Fibroblast of gingiva (primary cell): ENCODE measurements around the gene RRP1.
A peak's percentile ranks its signal among the peaks of the same experiment; 100 is the strongest.

Experiments
- DNase-seq: peaks from one replicate; pipeline ENCODE4 v3.0.0-alpha.2; 2011; ENCODE audit warnings: low read depth

Gene RRP1

DNA sequence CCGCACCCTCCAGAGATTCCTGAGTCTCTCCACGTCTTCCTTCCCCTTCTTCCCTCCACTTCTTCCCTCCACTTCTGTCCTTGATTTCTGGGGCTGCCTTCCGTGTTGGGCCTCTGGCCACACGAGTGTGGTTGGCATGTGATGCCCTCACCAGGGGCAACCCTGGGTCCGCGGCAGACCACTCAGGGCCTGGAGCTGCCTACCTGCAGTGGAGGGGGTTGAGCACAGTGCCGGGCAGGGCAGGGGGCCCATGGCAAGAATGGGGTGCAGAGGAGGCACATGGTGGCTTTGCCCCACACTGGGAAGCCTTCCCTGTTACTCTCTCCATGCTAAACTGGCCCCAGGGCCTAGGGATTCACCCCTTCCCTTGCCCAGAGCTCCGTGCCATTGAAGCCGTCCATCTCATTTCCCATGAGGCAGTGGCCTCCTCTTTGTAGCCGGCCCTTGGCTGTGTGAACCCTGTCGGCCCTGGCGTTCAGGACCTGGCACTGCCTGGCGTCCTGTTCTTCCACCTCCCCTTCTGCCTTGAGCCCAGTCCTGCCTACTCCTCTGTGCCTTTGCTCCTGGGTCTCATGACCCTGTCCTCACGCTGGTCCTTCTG is 13.4 kb downstream of the RRP1 start:
- no peak for DNase-seq

- DNase-seq, result no peak
Observed at GRCh38 chr21:43803558-43804300, 14.4 kb downstream of the RRP1 start.

DNA sequence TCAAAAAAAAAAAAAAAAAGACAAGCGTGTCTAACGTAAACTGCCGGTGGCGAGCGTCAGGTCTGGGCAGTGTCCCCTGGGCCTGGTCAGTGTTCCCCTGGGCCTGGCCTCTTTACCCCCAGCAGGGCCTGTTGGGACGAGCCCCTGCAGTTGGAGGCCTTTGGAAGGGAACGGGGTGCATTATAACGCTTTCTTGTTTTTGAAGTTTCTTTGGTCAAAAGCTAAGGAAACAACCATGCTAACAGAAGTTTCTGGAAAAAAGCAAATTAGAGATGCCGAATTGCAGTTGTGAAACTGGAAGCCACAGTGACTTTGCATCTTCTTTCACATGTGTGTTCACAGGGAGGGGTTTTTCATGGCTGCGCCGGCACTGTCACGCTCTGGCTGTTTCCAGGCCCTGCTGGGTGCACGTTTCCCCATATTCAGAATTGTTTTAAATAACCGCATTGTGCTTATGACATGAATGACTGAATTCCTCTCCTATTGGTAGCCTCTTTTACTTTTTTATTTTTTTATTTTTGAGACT is 16.0 kb downstream of the RRP1 start:
- peak; percentile 24 for DNase-seq

DNA sequence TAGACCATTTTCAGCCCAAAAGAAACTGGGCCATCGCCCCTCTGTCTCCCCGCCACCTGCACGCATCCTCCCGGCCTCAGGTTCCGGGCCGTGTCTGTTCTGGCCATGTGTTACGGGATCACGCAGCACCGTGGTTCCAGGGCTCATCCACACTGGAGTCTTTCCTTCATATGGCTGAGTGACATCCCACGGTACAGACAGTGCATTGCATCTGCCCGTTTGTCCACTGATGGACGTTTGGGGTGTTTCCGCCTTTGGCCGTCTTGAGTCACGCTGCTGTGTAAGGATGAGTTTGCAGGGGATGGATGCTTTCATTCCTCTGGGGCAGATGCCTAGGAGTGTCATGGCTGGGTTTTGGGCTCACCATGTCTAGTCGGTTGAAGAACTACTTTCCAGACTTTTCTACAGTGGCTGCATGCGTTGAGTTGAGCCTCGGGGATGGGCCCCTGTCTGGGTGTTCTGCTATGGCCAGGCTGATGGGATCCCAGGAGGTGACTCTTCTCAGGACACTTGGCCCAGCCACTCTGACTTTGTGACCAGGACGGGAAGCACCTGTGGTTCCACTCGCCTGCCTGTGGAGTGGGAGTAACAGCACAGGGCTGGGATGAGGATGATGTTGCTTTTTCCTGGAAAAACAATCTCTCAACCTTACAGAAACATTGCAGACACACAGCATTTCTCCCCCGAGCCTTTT is 16.8 kb downstream of the RRP1 start:
- no peak for DNase-seq

- DNase-seq, result no peak
Observed at GRCh38 chr21:43808367-43808766, 19.0 kb downstream of the RRP1 start.

- no peak for DNase-seq
Observed at GRCh38 chr21:43808832-43809251, 19.5 kb downstream of the RRP1 start.

GRCh38 chr21:43809346-43809799 is 20.0 kb downstream of the RRP1 start:
- DNase-seq, result no peak

- no peak for DNase-seq
Observed at GRCh38 chr21:43809853-43810504, 20.6 kb downstream of the RRP1 start.

- peak; percentile 49 for DNase-seq
Observed at GRCh38 chr21:43810505-43811261, 21.3 kb downstream of the RRP1 start.

GRCh38 chr21:43811262-43812105 is 22.1 kb downstream of the RRP1 start:
- no peak for DNase-seq

DNA sequence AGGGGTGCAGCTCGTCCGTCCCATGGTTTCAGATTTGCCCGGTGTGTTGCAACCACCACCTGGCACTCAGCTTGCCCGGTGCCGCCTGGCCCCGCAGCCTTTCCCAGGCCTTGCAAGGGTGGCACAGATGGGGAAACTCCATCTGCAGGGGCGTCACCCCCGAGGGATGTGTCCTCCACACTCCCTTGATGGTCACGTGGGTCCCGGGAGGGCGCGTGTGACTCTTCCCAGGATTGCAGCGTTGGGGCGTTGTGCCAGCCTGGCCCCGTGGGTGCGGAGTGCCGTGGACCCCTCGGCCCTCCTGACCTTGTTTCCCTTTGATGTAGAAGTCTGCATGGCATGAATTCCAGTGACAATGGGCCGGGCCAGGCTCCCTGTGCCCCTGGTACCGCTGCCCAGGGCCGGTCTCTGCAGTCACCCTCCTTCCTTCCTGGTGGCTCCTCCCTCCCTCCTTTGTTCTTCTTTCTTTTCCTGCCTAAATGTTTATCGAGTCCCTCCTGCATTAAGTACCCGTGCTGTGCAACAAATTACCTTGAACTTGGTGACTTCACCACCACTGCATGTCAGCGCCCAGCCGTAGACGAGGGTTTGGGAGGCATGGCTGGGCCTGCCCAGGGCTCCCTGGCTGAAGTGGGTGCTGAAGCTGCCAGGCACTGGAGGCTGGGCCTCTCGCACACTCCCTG is 22.9 kb downstream of the RRP1 start:
- DNase-seq, result peak; percentile 32

DNA sequence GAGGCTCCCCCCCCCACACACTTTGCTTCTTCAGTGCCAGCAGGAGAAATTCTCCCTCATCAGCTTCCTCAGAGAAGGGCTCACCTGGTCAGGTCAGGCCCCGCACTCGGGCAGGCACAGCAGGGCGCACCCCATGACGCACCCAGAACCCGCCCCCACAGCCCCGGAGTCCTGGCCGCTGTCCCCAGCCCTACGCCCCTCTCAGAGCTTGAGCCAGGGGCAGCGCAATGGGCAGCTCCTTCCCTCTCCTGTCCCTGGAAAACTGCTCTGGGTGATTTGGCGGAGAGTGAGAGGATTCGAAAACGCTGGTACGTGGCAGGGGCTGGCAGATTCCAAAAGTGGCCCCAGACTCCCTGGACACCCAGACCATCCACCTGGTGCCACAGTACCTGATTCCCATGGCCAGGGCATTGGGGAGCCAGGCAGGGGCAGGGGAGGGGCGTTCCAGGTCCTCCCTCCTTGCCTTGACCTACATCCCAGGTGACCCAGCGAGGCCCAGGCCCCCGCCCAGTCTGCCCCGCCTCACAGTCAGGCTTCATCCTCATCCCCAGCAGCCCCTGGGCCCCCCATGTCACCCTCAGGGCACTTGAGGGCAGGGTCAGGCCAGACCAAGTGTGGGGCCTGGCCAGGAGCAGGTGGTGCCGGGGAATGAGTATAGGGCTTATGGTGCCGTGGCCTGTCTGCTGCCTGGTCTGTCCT is 23.7 kb downstream of the RRP1 start:
- no peak for DNase-seq

DNA sequence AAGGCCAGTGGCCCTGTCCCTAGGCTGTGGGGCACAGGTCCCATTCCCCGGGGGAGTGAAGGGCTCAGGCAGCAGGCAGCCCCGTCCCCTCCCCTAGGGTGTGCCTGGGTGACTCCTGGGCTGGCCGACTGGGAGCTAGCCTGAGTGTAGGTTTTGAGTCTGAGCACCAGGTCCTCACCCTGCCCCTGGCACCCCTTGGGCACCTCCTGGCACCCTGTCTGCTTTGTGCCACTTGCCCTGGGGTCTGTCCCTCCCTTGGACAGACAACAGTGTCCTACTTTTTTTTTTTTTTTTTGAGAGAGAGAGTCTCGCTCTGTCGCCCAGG is 24.2 kb downstream of the RRP1 start:
- no peak for DNase-seq

DNA sequence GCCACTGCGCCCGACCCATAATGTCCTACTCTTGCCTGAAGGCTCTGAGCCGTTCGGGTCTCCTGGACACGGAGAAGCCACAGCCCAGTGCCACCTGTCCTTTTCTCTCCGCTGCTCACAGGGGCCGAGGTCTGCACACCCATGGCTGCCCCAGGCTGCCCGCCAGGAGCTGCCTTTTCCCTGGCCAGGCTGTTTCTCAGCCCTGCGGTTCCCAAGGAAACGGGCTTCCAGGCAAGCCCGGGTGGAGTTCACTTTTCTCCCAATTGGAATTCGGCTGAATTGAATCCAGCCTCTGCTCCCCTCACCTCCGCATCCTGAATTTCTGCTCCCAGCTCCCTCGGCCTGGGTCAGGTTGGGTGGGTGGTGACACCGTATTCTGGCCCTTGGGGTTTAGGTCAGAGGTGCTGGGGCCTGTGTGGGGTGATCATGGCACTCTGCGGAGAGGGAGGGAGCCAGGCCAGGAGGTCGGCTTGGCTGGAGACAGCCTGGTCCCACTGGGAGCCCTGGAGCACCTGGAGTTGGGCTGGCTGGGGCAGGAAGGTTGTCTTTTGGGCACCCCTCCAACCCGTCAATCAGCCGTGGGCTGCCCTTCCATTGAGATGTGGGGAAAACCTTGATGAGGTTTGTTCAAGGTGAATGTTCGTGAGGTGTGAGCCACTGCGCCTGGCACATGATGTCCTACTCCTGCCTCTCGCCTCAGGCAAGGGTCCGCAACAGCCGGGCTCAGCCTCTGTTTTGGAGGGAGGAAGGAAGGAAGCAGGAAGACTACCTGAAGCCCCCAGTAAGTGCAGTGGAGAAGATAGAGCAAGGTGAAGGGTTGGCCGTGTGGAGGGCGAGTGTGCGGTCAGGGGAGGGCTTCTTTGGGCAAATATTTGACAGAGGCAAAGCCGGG is 25.1 kb downstream of the RRP1 start:
- no peak for DNase-seq

- no peak for DNase-seq
Observed at GRCh38 chr21:43815107-43815613, 25.8 kb downstream of the RRP1 start.

GRCh38 chr21:43815991-43816390 is 26.6 kb downstream of the RRP1 start:
- no peak for DNase-seq

GRCh38 chr21:43816611-43817071 is 27.3 kb downstream of the RRP1 start:
- DNase-seq, result no peak
